IMR-90 (cell line): ENCODE measurements around the gene PRCP. TPM values are rescaled to one million over a fixed set of nuclear protein-coding genes. Genes with fewer than 3 reads are reported as not detected.

ENCODE experiments used
- ATAC-seq: fragments of 200-7000 bp; cut with Tn5 transposase; 2 replicates; pipeline ENCODE4 v1.9.1; 2020; ENCODE audit warnings: low read depth, mild to moderate bottlenecking, moderate library complexity
- BruUV-seq: library from RNA; stranded (reverse); fragments of 400-500 nt; replicated peaks from 2 replicates; lab custom pipeline; 2021; lab: Mats Ljungman, UMichigan
- CTCF ChIA-PET: fragments of 300-600 bp; formaldehyde crosslinking; extraction: SDS; loops from one replicate; lab custom pipeline; 2021; ENCODE audit warnings: antibody characterized with exemption; lab: Yijun Ruan, JAX
- POLR2A ChIA-PET: fragments of 300-600 bp; sonication (Branson Sonifier 250); formaldehyde crosslinking; loops from one replicate; lab custom pipeline; 2022; ENCODE audit warnings: antibody characterized with exemption; ENCODE audit not compliant: unreplicated experiment; lab: Charles Lee
- DNase-seq: peaks from one replicate; pipeline ENCODE4 v3.0.0; 2013
- H2AFZ ChIP-seq: replicated peaks from 2 replicates; pipeline ENCODE3; 2013; ENCODE audit warnings: low read length, mild to moderate bottlenecking; ENCODE audit not compliant: poor library complexity
- H2AK5ac ChIP-seq: 2 replicates; pipeline ENCODE4 v1.6.1; 2013; ENCODE audit warnings: low read depth, low read length, inconsistent platforms
- H2AK9ac ChIP-seq: replicated peaks from 2 replicates; pipeline ENCODE3; 2013; ENCODE audit warnings: mild to moderate bottlenecking, low read depth, low read length, moderate library complexity; ENCODE audit not compliant: poor library complexity
- H2BK120ac ChIP-seq: 2 replicates; pipeline ENCODE4 v1.6.1; 2013; ENCODE audit warnings: low read depth, low read length, inconsistent platforms
- H2BK15ac ChIP-seq: 3 replicates; pipeline ENCODE4 v1.6.1; 2013; ENCODE audit warnings: low read depth, low read length, inconsistent platforms
- H2BK20ac ChIP-seq: 2 replicates; pipeline ENCODE4 v1.6.1; 2013; ENCODE audit warnings: low read depth, mild to moderate bottlenecking, inconsistent platforms, low read length, moderate library complexity
- H2BK5ac ChIP-seq: 2 replicates; pipeline ENCODE4 v1.6.1; 2013; ENCODE audit warnings: mild to moderate bottlenecking, low read depth, low read length, inconsistent platforms; ENCODE audit not compliant: poor library complexity, severe bottlenecking
- H3K14ac ChIP-seq: replicated peaks from 2 replicates; pipeline ENCODE4 v1.6.1; 2013; ENCODE audit warnings: low read depth, low read length, inconsistent platforms
- H3K18ac ChIP-seq: 2 replicates; pipeline ENCODE4 v1.6.1; 2013; ENCODE audit warnings: low read depth, low read length, control low read depth
- H3K23ac ChIP-seq: 2 replicates; pipeline ENCODE4 v1.6.1; 2013; ENCODE audit warnings: low read depth, low read length, inconsistent platforms
- H3K27ac ChIP-seq: 2 replicates; pipeline ENCODE4 v1.5.1; 2013; ENCODE audit warnings: mild to moderate bottlenecking, control low read depth, low read length; ENCODE audit not compliant: insufficient read depth
- H3K27me3 ChIP-seq: 2 replicates; pipeline ENCODE4 v1.6.1; 2013; ENCODE audit warnings: low read length; ENCODE audit not compliant: control insufficient read depth, insufficient read depth
- H3K36me3 ChIP-seq: 2 replicates; pipeline ENCODE4 v1.6.1; 2013; ENCODE audit warnings: low read length, mixed read lengths; ENCODE audit not compliant: control insufficient read depth, insufficient read depth
- H3K4ac ChIP-seq: 2 replicates; pipeline ENCODE4 v1.6.1; 2013; ENCODE audit warnings: low read depth, low read length, inconsistent platforms
- H3K4me1 ChIP-seq: 2 replicates; pipeline ENCODE4 v1.6.1; 2013; ENCODE audit warnings: low read length, mixed read lengths; ENCODE audit not compliant: control insufficient read depth, insufficient read depth
- H3K4me2 ChIP-seq: 2 replicates; pipeline ENCODE4 v1.6.1; 2013; ENCODE audit warnings: low read depth, mild to moderate bottlenecking, control low read depth, low read length, moderate library complexity
- H3K4me3 ChIP-seq: 2 replicates; pipeline ENCODE4 v1.5.1; 2013; ENCODE audit warnings: low read depth, mild to moderate bottlenecking, control low read depth, low read length, moderate library complexity; ENCODE audit not compliant: insufficient read depth
- H3K56ac ChIP-seq: 2 replicates; pipeline ENCODE4 v1.6.1; 2013; ENCODE audit warnings: low read length, inconsistent platforms; ENCODE audit not compliant: insufficient read depth; ENCODE audit errors: extremely low read depth
- H3K79me1 ChIP-seq, 2 experiments: 2 replicates each; pipeline ENCODE4 v1.6.1; 2013; ENCODE audit warnings: low read length in 2 of 2, inconsistent platforms in 1 of 2, low read depth in 1 of 2
- H3K9ac ChIP-seq: 2 replicates; pipeline ENCODE4 v1.6.1; 2013; ENCODE audit warnings: low read depth, low read length, control low read depth
- H3K9me1 ChIP-seq: 2 replicates; pipeline ENCODE4 v1.6.1; 2013; ENCODE audit warnings: low read length, inconsistent platforms; ENCODE audit not compliant: insufficient read depth
- H3K9me3 ChIP-seq: 2 replicates; pipeline ENCODE4 v1.6.1; 2013; ENCODE audit warnings: low read length; ENCODE audit not compliant: control insufficient read depth, insufficient read depth
- H4K20me1 ChIP-seq: 2 replicates; pipeline ENCODE4 v1.6.1; 2013; ENCODE audit warnings: low read length, inconsistent platforms; ENCODE audit not compliant: insufficient read depth
- H4K5ac ChIP-seq: 2 replicates; pipeline ENCODE4 v1.6.1; 2013; ENCODE audit warnings: mild to moderate bottlenecking, low read depth, low read length, control low read depth
- H4K8ac ChIP-seq, 2 experiments: 2 replicates each; pipeline ENCODE4 v1.6.1; 2013; ENCODE audit warnings: low read depth in 2 of 2, low read length in 2 of 2, control low read depth in 1 of 2, inconsistent platforms in 1 of 2
- H4K91ac ChIP-seq: 2 replicates; pipeline ENCODE4 v1.6.1; 2013; ENCODE audit warnings: low read depth, low read length, inconsistent platforms; ENCODE audit not compliant: insufficient read depth
- BHLHE40 ChIP-seq: fragments of 150-350 bp; IDR thresholded peaks from 2 replicates; pipeline ENCODE4 v1.6.1; 2016; ENCODE audit warnings: mild to moderate bottlenecking, low read depth, low read length
- CEBPB ChIP-seq: IDR thresholded peaks from 2 replicates; pipeline ENCODE4 v1.6.1; 2012; ENCODE audit warnings: low read depth, low read length, improper control_type of control experiment
- CHD1 ChIP-seq: IDR thresholded peaks from 2 replicates; pipeline ENCODE4 v1.6.1; 2012; ENCODE audit warnings: low read depth, low read length, improper control_type of control experiment
- CTCF ChIP-seq: conservative IDR thresholded peaks from 2 replicates; pipeline ENCODE4 v1.5.1; 2012; ENCODE audit warnings: mild to moderate bottlenecking, low read depth, low read length, improper control_type of control experiment
- ELK1 ChIP-seq: fragments of 150-350 bp; IDR thresholded peaks from 2 replicates; pipeline ENCODE4 v1.6.1; 2016; ENCODE audit warnings: low read depth, mild to moderate bottlenecking, low read length, moderate library complexity, borderline replicate concordance
- FOS ChIP-seq: fragments of 150-350 bp; IDR thresholded peaks from 2 replicates; pipeline ENCODE4 v1.6.1; 2016; ENCODE audit warnings: low read depth, low read length
- MAFK ChIP-seq: IDR thresholded peaks from 2 replicates; pipeline ENCODE4 v1.6.1; 2012; ENCODE audit warnings: low read depth, low read length, improper control_type of control experiment
- MAZ ChIP-seq: IDR thresholded peaks from 2 replicates; pipeline ENCODE4 v1.6.1; 2012; ENCODE audit warnings: low read depth, mild to moderate bottlenecking, low read length, improper control_type of control experiment, moderate library complexity, borderline replicate concordance
- MXI1 ChIP-seq: IDR thresholded peaks from 2 replicates; pipeline ENCODE4 v1.6.1; 2012; ENCODE audit warnings: low read depth, mild to moderate bottlenecking, low read length, moderate library complexity, borderline replicate concordance
- NFE2L2 ChIP-seq: fragments of 150-350 bp; IDR thresholded peaks from 2 replicates; pipeline ENCODE4 v1.6.1; 2016; ENCODE audit warnings: low read depth, mild to moderate bottlenecking, low read length
- POLR2A ChIP-seq: IDR thresholded peaks from 2 replicates; pipeline ENCODE4 v1.6.1; 2012; ENCODE audit warnings: mild to moderate bottlenecking, low read depth, low read length
- RAD21 ChIP-seq: IDR thresholded peaks from 2 replicates; pipeline ENCODE4 v1.6.1; 2012; ENCODE audit warnings: low read length, improper control_type of control experiment
- RCOR1 ChIP-seq: IDR thresholded peaks from 2 replicates; pipeline ENCODE4 v1.6.1; 2012; ENCODE audit warnings: mild to moderate bottlenecking, low read length, improper control_type of control experiment; ENCODE audit not compliant: insufficient replicate concordance
- RFX5 ChIP-seq: IDR thresholded peaks from 2 replicates; pipeline ENCODE4 v1.8.0; 2012; ENCODE audit warnings: low read depth, mild to moderate bottlenecking, low read length, moderate library complexity
- SMC3 ChIP-seq: fragments of 150-350 bp; IDR thresholded peaks from 2 replicates; pipeline ENCODE4 v1.6.1; 2016; ENCODE audit warnings: low read depth, mild to moderate bottlenecking, antibody characterized with exemption, low read length, moderate library complexity
- USF2 ChIP-seq: fragments of 150-350 bp; IDR thresholded peaks from 2 replicates; pipeline ENCODE4 v1.6.1; 2017; ENCODE audit warnings: mild to moderate bottlenecking, antibody characterized with exemption, low read length, low read depth
- WGBS, 2 experiments: methylation state at CpG; one replicate each; pipeline versions ENCODE4 v1.1.5 to v1.1.7; 2013; ENCODE audit warnings: missing lambda C conversion rate in 2 of 2; ENCODE audit not compliant: insufficient read length in 1 of 2; ENCODE audit errors: extremely low coverage in 2 of 2; 5-methylcytosine and 5-hydroxymethylcytosine counted together
- dilution Hi-C: fragments of 300-500 bp; cut with HindIII; formaldehyde crosslinking; loops from one replicate; pipeline ENCODE4 v1.14.3; 2018; ENCODE audit warnings: low sequenced_read_pairs; ENCODE audit not compliant: unreplicated experiment
- in situ Hi-C: fragments of 300-500 bp; cut with MboI; formaldehyde crosslinking; loops from 3 replicates; pipeline ENCODE4 v1.14.3; 2019; ENCODE audit warnings: low sequenced_read_pairs, inconsistent platforms, mixed read lengths
- intact Hi-C: fragments of 100-400 bp; cut with micrococcal nuclease; formaldehyde crosslinking; loops from 2 replicates; pipeline ENCODE4 v1.10.0; 2022
- polyA plus RNA-seq, 3 experiments: library from polyadenylated mRNA; depleted of rRNA; stranded (reverse); fragments of >200 nt; gene quantifications; 2 replicates each; pipeline ENCODE4 v1.2.3, GENCODE V29; 2012; ENCODE audit warnings: low replicate concordance in 1 of 3
- total RNA-seq: library from RNA; depleted of rRNA; stranded (reverse); fragments of >200 nt; gene quantifications from 2 replicates; pipeline ENCODE4 v1.2.3, GENCODE V29; 2012

PRCP gene
- total and polyA plus RNA-seq, 2 of the 4 experiments (the other 2 are of a cell fraction), result 31.7 to 64.9 TPM

- H3K27me3 ChIP-seq, result no peaks in the 10 kb centered on the region
- dilution Hi-C loops (no loop called here), in situ Hi-C loops (loop anchor here (25.0 kb wide), 1 partner anchor 888 kb away; no protein-coding TSS in a partner anchor), intact Hi-C loops (no loop called here)
- no peak for ATAC-seq
- no peak overlapping the region for H3K4me2 ChIP-seq
- H3K23ac ChIP-seq, result no peak overlapping the region
- H2BK20ac ChIP-seq, result no peak overlapping the region
- no peak for DNase-seq
- H3K4me1 ChIP-seq, result no peaks in the 10 kb centered on the region
- no peak overlapping the region for H2AFZ ChIP-seq
- no peak overlapping the region for H3K56ac ChIP-seq
- BruUV-seq, result no TSS peak
- ChIA-PET CTCF (no interaction called here), POLR2A (interaction anchor here (0.6 kb wide), 1 partner anchor 77 kb away, joined by 3 read pairs; no protein-coding TSS in a partner anchor)
- H3K79me1 ChIP-seq, result no peaks in the 10 kb centered on the region; a peak in 1 of 4 replicates
- no peak overlapping the region for H3K27ac ChIP-seq
- H3K4ac ChIP-seq, result no peak overlapping the region
- no peaks in the 10 kb centered on the region for H3K36me3 ChIP-seq
- no peak overlapping the region for H4K91ac ChIP-seq
- no peak overlapping the region for H2AK9ac ChIP-seq
- no peak overlapping the region for H2BK15ac ChIP-seq
- H4K5ac ChIP-seq, result no peak overlapping the region
- no peaks in the 10 kb centered on the region for H4K20me1 ChIP-seq
- no peak overlapping the region for H2BK5ac ChIP-seq
- no peak overlapping the region for H3K18ac ChIP-seq
- no peak overlapping the region for H2AK5ac ChIP-seq
- no peaks in the 10 kb centered on the region for H3K9me3 ChIP-seq
- no peak overlapping the region for H2BK120ac ChIP-seq
- H3K9ac ChIP-seq, result no peak overlapping the region
- TF ChIP-seq SMC3 (no peak), BHLHE40 (no peak), RFX5 (no peak), MAZ (no peak), USF2 (no peak), CHD1 (no peak), RCOR1 (no peak), MXI1 (no peak), CEBPB (no peak), RAD21 (no peak), FOS (no peak), NFE2L2 (no peak), CTCF (no peak), MAFK (no peak), ELK1 (no peak), POLR2A (no peak)
- no peak overlapping the region for H4K8ac ChIP-seq
- no peak overlapping the region for H3K4me3 ChIP-seq
- H3K14ac ChIP-seq, result no peak overlapping the region
- H3K9me1 ChIP-seq, result 0 out of 2 replicates have a peak, but pooled peaks cover 3% of the 10 kb centered on the region
- whole genome bisulfite sequencing, 2 experiments, result no CpG with 5 or more reads among the region's 5 CpGs
Measured at GRCh38 chr11:82924522-82925224, 24.4 kb upstream of the PRCP start.
